Duodenal mucosa (tissue), 2 donors: ENCODE measurements around the gene LBR.

Experiments used
- H3K27ac ChIP-seq: one replicate; pipeline ENCODE4 v1.7.0; 2013; ENCODE audit warnings: low read depth, low read length
- H3K27me3 ChIP-seq, 2 donors: one replicate each; pipeline ENCODE4 v1.7.0; 2013; ENCODE audit warnings: low read length in 2 of 2, control low read depth in 1 of 2; ENCODE audit not compliant: insufficient read depth in 2 of 2, control insufficient read depth in 1 of 2
- H3K36me3 ChIP-seq, 2 donors: one replicate each; pipeline ENCODE4 v1.7.0; 2013; ENCODE audit warnings: low read length in 2 of 2, control low read depth in 1 of 2; ENCODE audit not compliant: insufficient read depth in 2 of 2, control insufficient read depth in 1 of 2
- H3K4me1 ChIP-seq, 2 donors: one replicate each; pipeline ENCODE4 v1.7.0; 2013; ENCODE audit warnings: low read length in 2 of 2, control low read depth in 1 of 2; ENCODE audit not compliant: insufficient read depth in 2 of 2, control insufficient read depth in 1 of 2
- H3K4me3 ChIP-seq, 2 donors: one replicate each; pipeline ENCODE4 v1.7.0; 2013; ENCODE audit warnings: low read length in 2 of 2, low read depth in 1 of 2
- H3K9ac ChIP-seq, 2 donors: one replicate each; pipeline ENCODE4 v1.7.0; 2013; ENCODE audit warnings: low read length in 2 of 2, low read depth in 1 of 2
- H3K9me3 ChIP-seq, 2 donors: one replicate each; pipeline ENCODE4 v1.7.0; 2013; ENCODE audit warnings: low read length in 2 of 2, control low read depth in 1 of 2; ENCODE audit not compliant: control insufficient read depth in 1 of 2

The LBR gene

GRCh38 chr1:225361176-225361575, 66.7 kb downstream of the LBR start:
- no peak overlapping the region for H3K4me3 ChIP-seq
- no peak overlapping the region for H3K9ac ChIP-seq
- no peaks in the 10 kb centered on the region for H3K9me3 ChIP-seq
- no peak overlapping the region for H3K27ac ChIP-seq
- H3K4me1 ChIP-seq = no peaks in the 10 kb centered on the region
- H3K27me3 ChIP-seq = peaks cover 0 to 2% of the 10 kb centered on the region in 2 donors
- no peaks in the 10 kb centered on the region for H3K36me3 ChIP-seq

DNA sequence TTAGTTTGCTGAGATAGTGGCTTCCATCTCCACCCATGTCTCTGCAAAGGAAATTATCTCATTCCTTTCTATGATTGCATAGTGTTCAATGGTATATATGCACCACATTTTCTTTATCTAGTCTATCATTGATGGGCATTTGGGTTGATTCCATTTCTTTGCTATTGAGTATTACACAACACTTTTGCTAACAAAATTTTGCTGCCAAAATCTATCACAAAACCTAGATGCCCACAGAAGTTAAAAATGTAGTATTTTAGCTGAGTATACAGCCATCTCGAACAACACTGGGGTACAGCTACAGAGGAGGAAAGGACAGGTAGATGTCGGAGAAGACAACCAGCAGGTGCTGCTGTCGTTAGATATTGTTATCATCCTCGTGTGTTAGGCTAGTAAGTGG, 67.7 kb downstream of the LBR start:
- H3K27ac ChIP-seq = no peak overlapping the region
- H3K4me1 ChIP-seq = no peaks in the 10 kb centered on the region
- no peak overlapping the region for H3K4me3 ChIP-seq
- peaks cover 0 to 2% of the 10 kb centered on the region in 2 donors for H3K27me3 ChIP-seq
- H3K9ac ChIP-seq = no peak overlapping the region
- no peaks in the 10 kb centered on the region for H3K9me3 ChIP-seq
- H3K36me3 ChIP-seq = no peaks in the 10 kb centered on the region

- no peak overlapping the region for H3K9ac ChIP-seq
- H3K27ac ChIP-seq = no peak overlapping the region
- no peaks in the 10 kb centered on the region for H3K9me3 ChIP-seq
- no peak overlapping the region for H3K4me3 ChIP-seq
- H3K4me1 ChIP-seq = no peaks in the 10 kb centered on the region
- H3K36me3 ChIP-seq = no peaks in the 10 kb centered on the region
- H3K27me3 ChIP-seq = peaks cover 0 to 2% of the 10 kb centered on the region in 2 donors
Measured at GRCh38 chr1:225355863-225356262, 72.0 kb downstream of the LBR start.

DNA sequence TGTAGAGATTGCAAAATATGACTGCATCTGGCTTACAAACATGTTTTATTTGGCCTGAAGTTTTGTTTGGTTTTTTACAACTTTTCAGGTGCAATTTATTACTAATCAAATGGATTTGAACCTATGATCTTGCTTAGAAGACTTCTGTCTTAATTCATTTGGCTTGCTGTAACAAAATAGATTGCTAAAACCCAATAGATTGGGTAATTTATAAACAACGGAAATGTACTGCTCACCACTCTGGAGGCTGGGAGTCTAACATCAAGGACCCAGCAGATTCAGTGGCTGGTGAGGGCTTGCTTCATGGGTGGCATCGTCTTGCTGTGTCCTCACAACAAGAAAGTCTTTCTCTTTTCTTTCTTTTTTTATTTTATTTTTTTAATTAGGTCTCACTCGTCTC, 72.9 kb downstream of the LBR start:
- Histone ChIP-seq H3K9ac (no peak overlapping the region), H3K27ac (no peak overlapping the region), H3K4me3 (no peak overlapping the region), H3K4me1 (no peaks in the 10 kb centered on the region), H3K9me3 (no peaks in the 10 kb centered on the region), H3K36me3 (no peaks in the 10 kb centered on the region), H3K27me3 (peaks cover 0 to 1% of the 10 kb centered on the region in 2 donors)
